Measurements from ENCODE around the gene ABCF3. TPM values are rescaled to one million over a fixed set of nuclear protein-coding genes. Genes with fewer than 3 reads are reported as not detected.
A peak's percentile ranks its signal among the peaks of the same experiment; 100 is the strongest.

The ABCF3 gene
- total RNA-seq, 4 donors from 2014 or later = 34.8 to 43.2 (median 36.9) TPM

GRCh38 chr3:184171562-184171961 is 14.4 kb upstream of the ABCF3 start:
- Histone ChIP-seq H3K4me1 (peaks cover 17 to 50% (median 45%) of the 10 kb centered on the region in 4 donors), H3K9me3 (no peaks in the 10 kb centered on the region), H3K27ac (replicated peaks in 1 of 4) (peak overlapping the region in 2 of 4 donors; percentile 17 to 20), H3K27me3 (no peaks in the 10 kb centered on the region), H3K36me3 (peaks cover 51 to 63% (median 59%) of the 10 kb centered on the region in 4 donors), H3K4me3 (no peak overlapping the region)
- DNase-seq (ENCODE audit: extremely low spot score) = no peak
- WGBS = 71% methylated on average over 4 of the region's 9 CpGs
- intact Hi-C loops (cut with DNase I) = no loop called here
- no peak for TF ChIP-seq EP300 (IDR thresholded peaks at IDR 0.05)

- H3K27me3 ChIP-seq = no peaks in the 10 kb centered on the region
- 77% methylated on average over 5 of the region's 5 CpGs for WGBS
- no peak overlapping the region for H3K4me3 ChIP-seq
- TF ChIP-seq POLR2A (IDR thresholded peaks at IDR 0.05; ENCODE audit: low read depth) (no peak), POLR2AphosphoS5 (IDR thresholded peaks at IDR 0.05) (peak in 1 of 2 donors; percentile 16)
- no peak for DNase-seq (ENCODE audit: extremely low spot score)
- H3K9me3 ChIP-seq = no peaks in the 10 kb centered on the region
- intact Hi-C loops (cut with DNase I) = no loop called here
- H3K4me1 ChIP-seq = peaks cover 29 to 62% (median 56%) of the 10 kb centered on the region in 4 donors
- peaks cover 40 to 61% (median 55%) of the 10 kb centered on the region in 4 donors for H3K36me3 ChIP-seq
- peak overlapping the region; percentile 1 to 97 (median 36) for H3K27ac ChIP-seq (replicated peaks in 1 of 4)
These were observed 13.2 kb upstream of the ABCF3 start for GRCh38 chr3:184172681-184173373.

GRCh38 chr3:184173374-184173722 is 12.7 kb upstream of the ABCF3 start:
- Histone ChIP-seq H3K27me3 (no peaks in the 10 kb centered on the region), H3K4me3 (no peak overlapping the region), H3K27ac (replicated peaks in 1 of 4) (peak overlapping the region; percentile 62 to 97 (median 82)), H3K4me1 (peaks cover 33 to 62% (median 56%) of the 10 kb centered on the region in 4 donors), H3K9me3 (no peaks in the 10 kb centered on the region), H3K36me3 (peaks cover 40 to 61% (median 55%) of the 10 kb centered on the region in 4 donors)
- no peak for TF ChIP-seq POLR2A (IDR thresholded peaks at IDR 0.05; ENCODE audit: low read depth)
- TF ChIP-seq POLR2AphosphoS5 (IDR thresholded peaks at IDR 0.05) = no peak
- TF ChIP-seq CTCF (IDR thresholded peaks at IDR 0.05) = no peak
- TF ChIP-seq EP300 (IDR thresholded peaks at IDR 0.05) = no peak
- 94% methylated on average over 2 of the region's 2 CpGs for WGBS
- intact Hi-C loops (cut with DNase I) = no loop called here
- no peak for DNase-seq (ENCODE audit: extremely low spot score)

- Histone ChIP-seq H3K27ac (replicated peaks in 1 of 4) (peak overlapping the region; percentile 62 to 97 (median 82)), H3K27me3 (no peaks in the 10 kb centered on the region), H3K4me3 (peak overlapping the region in 2 of 4 donors; percentile 99), H3K36me3 (peaks cover 47 to 61% (median 55%) of the 10 kb centered on the region in 4 donors), H3K9me3 (no peaks in the 10 kb centered on the region), H3K4me1 (peaks cover 33 to 57% (median 54%) of the 10 kb centered on the region in 4 donors)
- TF ChIP-seq POLR2AphosphoS5 (IDR thresholded peaks at IDR 0.05) = no peak
- TF ChIP-seq EP300 (IDR thresholded peaks at IDR 0.05) = no peak
- TF ChIP-seq POLR2A (IDR thresholded peaks at IDR 0.05; ENCODE audit: low read depth) = no peak
- TF ChIP-seq CTCF (IDR thresholded peaks at IDR 0.05) = no peak
- WGBS = 14% methylated on average over 4 of the region's 4 CpGs
- intact Hi-C loops (cut with DNase I) = loop anchor here (2.0 kb wide), 1 partner anchor 39 kb away; the partner anchor contains the start of gene EIF2B5
- no peak for DNase-seq (ENCODE audit: extremely low spot score)
These were observed 11.7 kb upstream of the ABCF3 start for GRCh38 chr3:184174284-184174645.

GRCh38 chr3:184174646-184175492 is 11.1 kb upstream of the ABCF3 start, which contains the start of gene AP2M1:
Gene AP2M1 (plus strand): TSS chr3:184174855. CDS start chr3:184176994, 2,139 bp downstream.
- under 1% methylated on average over 41 of the region's 73 CpGs for WGBS
- intact Hi-C loops (cut with DNase I) = loop anchor here (2.0 kb wide), 1 partner anchor 40 kb away; the partner anchor contains the start of gene EIF2B5
- TF ChIP-seq POLR2AphosphoS5 (IDR thresholded peaks at IDR 0.05) = peak; percentile 93
- no peak for TF ChIP-seq CTCF (IDR thresholded peaks at IDR 0.05)
- peak; percentile 75 for TF ChIP-seq POLR2A (IDR thresholded peaks at IDR 0.05; ENCODE audit: low read depth)
- no peaks in the 10 kb centered on the region for H3K9me3 ChIP-seq
- peaks cover 47 to 61% (median 55%) of the 10 kb centered on the region in 4 donors for H3K36me3 ChIP-seq
- DNase-seq (ENCODE audit: extremely low spot score) = peak; percentile 99
- peak within 1 kb of the TSS; percentile 85 to 100 (median 99) for H3K4me3 ChIP-seq
- H3K4me1 ChIP-seq = peaks cover 33 to 57% (median 53%) of the 10 kb centered on the region in 4 donors
- H3K27ac ChIP-seq (replicated peaks in 1 of 4) = peak within 1 kb of the TSS; percentile 90 to 97 (median 96)
- no peaks in the 10 kb centered on the region for H3K27me3 ChIP-seq
